Keratinocyte (primary cell): Measurements from ENCODE around the gene ADGRA3. TPM values are rescaled to one million over a fixed set of nuclear protein-coding genes. Genes with fewer than 3 reads are reported as not detected.

Experiments used
- DNase-seq: peaks from one replicate; pipeline ENCODE4 v3.0.0-alpha.2; 2011; ENCODE audit warnings: low read depth, missing footprints, low spot score
- FAIRE-seq: peaks from 2 replicates; lab custom pipeline; 2011; peaks lifted over from hg19 to GRCh38; lab: Jason Lieb, UNC
- H2AFZ ChIP-seq: 2 replicates; pipeline ENCODE4 v1.6.0; 2012; ENCODE audit warnings: low read length, control low read depth, inconsistent platforms; ENCODE audit not compliant: control insufficient read depth
- H3K27ac ChIP-seq: 2 replicates; pipeline ENCODE4 v1.5.1; 2011; ENCODE audit warnings: low read length; ENCODE audit not compliant: control insufficient read depth, insufficient read depth
- H3K27me3 ChIP-seq: 3 replicates; pipeline ENCODE4 v1.6.0; 2011; ENCODE audit warnings: low read length; ENCODE audit not compliant: control insufficient read depth, insufficient read depth; ENCODE audit errors: extremely low read depth
- H3K36me3 ChIP-seq, 2 experiments: 2 replicates in 1 of 2; 3 replicates in 1 of 2; pipeline ENCODE4 v1.5.1; 2011; ENCODE audit warnings: low read length in 2 of 2, mild to moderate bottlenecking in 1 of 2; ENCODE audit not compliant: control insufficient read depth in 2 of 2, insufficient read depth in 2 of 2; ENCODE audit errors: extremely low read depth in 1 of 2
- H3K4me1 ChIP-seq: 3 replicates; pipeline ENCODE4 v1.5.1; 2011; ENCODE audit warnings: low read length; ENCODE audit not compliant: control insufficient read depth, insufficient read depth; ENCODE audit errors: extremely low read depth
- H3K4me2 ChIP-seq: 3 replicates; pipeline ENCODE4 v1.6.0; 2011; ENCODE audit warnings: low read depth, low read length; ENCODE audit not compliant: control insufficient read depth, insufficient read depth; ENCODE audit errors: extremely low read depth
- H3K4me3 ChIP-seq, 3 experiments: fragments of 200-600 bp in 1 of 3; sonication (generic) in 1 of 3; 2 replicates in 2 of 3; 3 replicates in 1 of 3; pipeline ENCODE4 v1.5.1; 2011 to 2016; ENCODE audit warnings: low read length in 3 of 3, mild to moderate bottlenecking in 3 of 3, control low read depth in 2 of 3, inconsistent platforms in 1 of 3, low read depth in 1 of 3, mixed read lengths in 1 of 3, mixed run types in 1 of 3, moderate library complexity in 1 of 3; ENCODE audit not compliant: control insufficient read depth in 2 of 3, insufficient read depth in 2 of 3; ENCODE audit errors: extremely low read depth in 1 of 3
- H3K79me2 ChIP-seq: 2 replicates; pipeline ENCODE4 v1.6.0; 2012; ENCODE audit warnings: low read length; ENCODE audit not compliant: control insufficient read depth, insufficient read depth
- H3K9ac ChIP-seq: 3 replicates; pipeline ENCODE4 v1.6.0; 2011; ENCODE audit warnings: low read length; ENCODE audit not compliant: control insufficient read depth, insufficient read depth; ENCODE audit errors: extremely low read depth
- H3K9me1 ChIP-seq: 3 replicates; pipeline ENCODE4 v1.6.0; 2011; ENCODE audit warnings: low read length; ENCODE audit not compliant: control insufficient read depth, insufficient read depth; ENCODE audit errors: extremely low read depth
- H3K9me3 ChIP-seq: 2 replicates; pipeline ENCODE4 v1.5.1; 2012; ENCODE audit warnings: low read depth, low read length; ENCODE audit not compliant: control insufficient read depth
- H4K20me1 ChIP-seq: 3 replicates; pipeline ENCODE4 v1.6.0; 2011; ENCODE audit warnings: low read length; ENCODE audit not compliant: control insufficient read depth, insufficient read depth; ENCODE audit errors: extremely low read depth
- EZH2 ChIP-seq: IDR thresholded peaks from one replicate; pipeline ENCODE4 v1.6.1; 2012; ENCODE audit warnings: inconsistent platforms, mild to moderate bottlenecking, low read length, moderate library complexity
- dilution Hi-C: fragments of 300-500 bp; cut with MboI; formaldehyde crosslinking; loops from one replicate; pipeline ENCODE4 v1.7.0; 2020; ENCODE audit warnings: low sequenced_read_pairs; ENCODE audit not compliant: extremely low pct_ligation_motif_present
- polyA plus RNA-seq, 5 experiments: library from polyadenylated mRNA; depleted of rRNA in 3 of 5; stranded (reverse) in 3 of 5; stranded (forward) in 1 of 5; unstranded in 1 of 5; fragments of >200 nt; gene quantifications; 1 replicate in 1 of 5; 2 replicates in 3 of 5; 3 replicates in 1 of 5; pipeline versions ENCODE4 v1.2.1 to v1.2.3, GENCODE V29; 2011 to 2012; ENCODE audit warnings: missing spikeins in 2 of 5, low read depth in 1 of 5, low replicate concordance in 1 of 5
- TF ChIP-seq, protein P1 (sequence below), 3 experiments: IDR thresholded peaks in 1 of 3; conservative IDR thresholded peaks in 1 of 3; optimal IDR thresholded peaks in 1 of 3; 2 replicates in 2 of 3; 3 replicates in 1 of 3; pipeline versions ENCODE3 to v1.5.1; 2011; ENCODE audit warnings: low read length in 3 of 3, mild to moderate bottlenecking in 3 of 3, moderate library complexity in 2 of 3, control low read depth in 1 of 3, inconsistent platforms in 1 of 3; ENCODE audit not compliant: insufficient read depth in 2 of 3; ENCODE audit errors: extremely low read depth in 1 of 3

The ADGRA3 gene
- polyA plus RNA-seq, 1 donor (not counting 4 experiments of a cell fraction or from before 2014, with no cell fraction given) = 38.7 TPM

DNA sequence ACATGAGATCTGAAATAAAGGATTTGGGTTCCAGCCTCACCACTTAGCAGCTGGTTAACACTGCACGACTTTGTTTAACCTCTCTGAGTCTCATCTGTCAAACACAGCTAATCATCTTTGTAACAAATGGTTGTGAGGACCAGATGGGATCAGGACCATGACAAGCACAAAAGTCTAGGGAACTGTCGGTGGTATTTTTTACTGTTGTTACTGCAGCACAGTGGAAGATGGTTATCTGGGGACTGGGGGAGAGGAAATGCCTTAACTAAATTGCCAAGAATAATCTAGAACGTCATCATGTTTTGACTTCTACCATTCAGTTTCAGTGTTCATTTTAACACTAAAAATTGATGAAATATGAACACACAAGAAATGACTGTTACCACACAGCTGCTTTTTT lies 99.5 kb downstream of the ADGRA3 start:
- Histone ChIP-seq H3K79me2 (no peaks in the 10 kb centered on the region), H3K36me3 (peaks cover 0 to 6% of the 10 kb centered on the region in 2 experiments), H3K27ac (no peak overlapping the region), H3K4me2 (no peak overlapping the region), H3K27me3 (no peaks in the 10 kb centered on the region), H2AFZ (no peak overlapping the region), H3K4me1 (no peaks in the 10 kb centered on the region), H3K9me3 (no peaks in the 10 kb centered on the region), H3K9me1 (no peaks in the 10 kb centered on the region), H4K20me1 (no peaks in the 10 kb centered on the region), H3K4me3 (no peak overlapping the region), H3K9ac (no peak overlapping the region)
- dilution Hi-C loops = no loop called here
- no peak for TF ChIP-seq EZH2
- TF ChIP-seq, protein P1, sequence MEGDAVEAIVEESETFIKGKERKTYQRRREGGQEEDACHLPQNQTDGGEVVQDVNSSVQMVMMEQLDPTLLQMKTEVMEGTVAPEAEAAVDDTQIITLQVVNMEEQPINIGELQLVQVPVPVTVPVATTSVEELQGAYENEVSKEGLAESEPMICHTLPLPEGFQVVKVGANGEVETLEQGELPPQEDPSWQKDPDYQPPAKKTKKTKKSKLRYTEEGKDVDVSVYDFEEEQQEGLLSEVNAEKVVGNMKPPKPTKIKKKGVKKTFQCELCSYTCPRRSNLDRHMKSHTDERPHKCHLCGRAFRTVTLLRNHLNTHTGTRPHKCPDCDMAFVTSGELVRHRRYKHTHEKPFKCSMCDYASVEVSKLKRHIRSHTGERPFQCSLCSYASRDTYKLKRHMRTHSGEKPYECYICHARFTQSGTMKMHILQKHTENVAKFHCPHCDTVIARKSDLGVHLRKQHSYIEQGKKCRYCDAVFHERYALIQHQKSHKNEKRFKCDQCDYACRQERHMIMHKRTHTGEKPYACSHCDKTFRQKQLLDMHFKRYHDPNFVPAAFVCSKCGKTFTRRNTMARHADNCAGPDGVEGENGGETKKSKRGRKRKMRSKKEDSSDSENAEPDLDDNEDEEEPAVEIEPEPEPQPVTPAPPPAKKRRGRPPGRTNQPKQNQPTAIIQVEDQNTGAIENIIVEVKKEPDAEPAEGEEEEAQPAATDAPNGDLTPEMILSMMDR (optimal IDR thresholded peaks at IDR 0.05 in 1 of 3, IDR thresholded peaks at IDR 0.05 in 1 of 3, conservative IDR thresholded peaks at IDR 0.05 in 1 of 3; ENCODE audit: extremely low read depth in 1 of 3, insufficient read depth in 2 of 3, low read length in 3 of 3) = no peak
- DNase-seq (no peak), FAIRE-seq (no peak)

DNA sequence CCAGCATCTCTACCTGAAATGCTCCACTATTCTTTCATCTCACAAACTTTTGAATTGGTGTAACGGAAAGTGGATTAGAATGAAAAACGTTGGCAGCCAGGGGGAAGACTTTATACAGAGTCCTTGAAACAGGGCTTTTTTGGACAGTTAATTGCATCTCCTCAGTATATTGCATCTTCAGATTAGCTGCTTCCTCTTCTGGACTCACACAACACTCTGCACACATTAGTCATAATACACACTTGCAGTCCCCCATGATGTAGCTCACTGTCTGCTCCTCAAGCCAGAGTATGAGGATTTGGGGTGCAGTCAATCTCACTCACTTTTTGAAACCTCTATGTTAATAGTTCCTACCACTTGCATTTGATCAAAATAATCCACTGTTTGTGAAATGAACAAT lies 101.0 kb downstream of the ADGRA3 start:
- TF ChIP-seq EZH2 = no peak
- TF ChIP-seq, protein P1 (optimal IDR thresholded peaks at IDR 0.05 in 1 of 3, IDR thresholded peaks at IDR 0.05 in 1 of 3, conservative IDR thresholded peaks at IDR 0.05 in 1 of 3; ENCODE audit: extremely low read depth in 1 of 3, insufficient read depth in 2 of 3, low read length in 3 of 3) = no peak
- dilution Hi-C loops = no loop called here
- H4K20me1 ChIP-seq = no peaks in the 10 kb centered on the region

More for the DNA sequence above, 101.0 kb downstream of the ADGRA3 start:
- H3K4me3 ChIP-seq = no peak overlapping the region
- H3K79me2 ChIP-seq = no peaks in the 10 kb centered on the region
- no peaks in the 10 kb centered on the region for H3K9me1 ChIP-seq
- no peaks in the 10 kb centered on the region for H3K9me3 ChIP-seq
- FAIRE-seq (no peak), DNase-seq (no peak)
- no peaks in the 10 kb centered on the region for H3K4me1 ChIP-seq
- no peak overlapping the region for H3K27ac ChIP-seq
- no peaks in the 10 kb centered on the region for H3K27me3 ChIP-seq
- H3K4me2 ChIP-seq = no peak overlapping the region
- H3K9ac ChIP-seq = no peak overlapping the region
- H3K36me3 ChIP-seq = peaks cover 0 to 8% of the 10 kb centered on the region in 2 experiments
- no peak overlapping the region for H2AFZ ChIP-seq
